ENCODE measurements around the gene DCHS1.
"Not testable (repeated sequence)": the region's sequence is repeated elsewhere in the genome, so short reads cannot be mapped to it uniquely, and the experiment has no call there.

The DCHS1 gene, protein sequence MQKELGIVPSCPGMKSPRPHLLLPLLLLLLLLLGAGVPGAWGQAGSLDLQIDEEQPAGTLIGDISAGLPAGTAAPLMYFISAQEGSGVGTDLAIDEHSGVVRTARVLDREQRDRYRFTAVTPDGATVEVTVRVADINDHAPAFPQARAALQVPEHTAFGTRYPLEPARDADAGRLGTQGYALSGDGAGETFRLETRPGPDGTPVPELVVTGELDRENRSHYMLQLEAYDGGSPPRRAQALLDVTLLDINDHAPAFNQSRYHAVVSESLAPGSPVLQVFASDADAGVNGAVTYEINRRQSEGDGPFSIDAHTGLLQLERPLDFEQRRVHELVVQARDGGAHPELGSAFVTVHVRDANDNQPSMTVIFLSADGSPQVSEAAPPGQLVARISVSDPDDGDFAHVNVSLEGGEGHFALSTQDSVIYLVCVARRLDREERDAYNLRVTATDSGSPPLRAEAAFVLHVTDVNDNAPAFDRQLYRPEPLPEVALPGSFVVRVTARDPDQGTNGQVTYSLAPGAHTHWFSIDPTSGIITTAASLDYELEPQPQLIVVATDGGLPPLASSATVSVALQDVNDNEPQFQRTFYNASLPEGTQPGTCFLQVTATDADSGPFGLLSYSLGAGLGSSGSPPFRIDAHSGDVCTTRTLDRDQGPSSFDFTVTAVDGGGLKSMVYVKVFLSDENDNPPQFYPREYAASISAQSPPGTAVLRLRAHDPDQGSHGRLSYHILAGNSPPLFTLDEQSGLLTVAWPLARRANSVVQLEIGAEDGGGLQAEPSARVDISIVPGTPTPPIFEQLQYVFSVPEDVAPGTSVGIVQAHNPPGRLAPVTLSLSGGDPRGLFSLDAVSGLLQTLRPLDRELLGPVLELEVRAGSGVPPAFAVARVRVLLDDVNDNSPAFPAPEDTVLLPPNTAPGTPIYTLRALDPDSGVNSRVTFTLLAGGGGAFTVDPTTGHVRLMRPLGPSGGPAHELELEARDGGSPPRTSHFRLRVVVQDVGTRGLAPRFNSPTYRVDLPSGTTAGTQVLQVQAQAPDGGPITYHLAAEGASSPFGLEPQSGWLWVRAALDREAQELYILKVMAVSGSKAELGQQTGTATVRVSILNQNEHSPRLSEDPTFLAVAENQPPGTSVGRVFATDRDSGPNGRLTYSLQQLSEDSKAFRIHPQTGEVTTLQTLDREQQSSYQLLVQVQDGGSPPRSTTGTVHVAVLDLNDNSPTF (N-terminal part only)

DNA sequence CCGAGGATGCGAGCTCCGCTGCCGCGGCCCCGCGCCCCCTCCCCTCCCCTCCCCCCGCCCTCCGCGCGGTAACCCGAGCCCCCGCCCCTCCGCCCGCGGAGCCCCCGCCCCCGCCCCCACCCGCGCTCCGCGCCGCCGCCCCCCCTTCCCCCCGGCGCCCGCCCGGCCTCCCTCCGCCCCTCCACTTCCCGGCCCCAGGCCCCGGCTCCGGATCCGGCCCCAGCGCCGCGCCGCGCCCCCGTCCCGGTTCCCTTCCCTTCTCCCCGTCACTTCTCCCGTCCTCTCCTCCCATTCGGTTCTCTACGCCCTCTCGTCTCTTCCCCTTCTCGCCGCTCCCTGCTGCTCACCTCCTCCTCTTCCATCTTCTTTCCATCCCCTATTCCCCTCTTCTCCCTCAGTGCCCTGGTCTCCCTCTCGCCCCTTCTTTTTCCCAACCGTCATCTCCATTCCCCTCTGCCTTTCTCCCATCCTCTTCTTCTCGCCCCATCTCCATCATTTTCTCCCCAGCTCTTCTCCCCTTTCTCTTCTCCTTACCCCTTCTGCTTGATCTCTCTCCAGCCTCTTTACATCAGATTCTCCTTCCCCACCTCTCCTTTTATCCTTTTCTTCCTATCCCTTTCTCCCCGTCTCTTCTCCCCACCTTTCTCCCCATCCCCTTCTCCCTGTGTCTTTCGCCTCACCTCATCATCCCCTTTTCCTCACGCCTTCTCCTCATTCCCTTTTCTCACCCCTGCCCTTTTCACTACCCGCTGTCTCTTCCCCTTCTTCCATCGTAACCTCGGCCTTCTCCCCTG is at the start of gene DCHS1:
Gene DCHS1, minus strand, starts transcription at position 20 of the 794 bp plus-strand sequence. CDS start 14,196 bp downstream, outside the sequence.
- in situ Hi-C loops (cut with HindIII; ENCODE audit: low pct_ligation_motif_present, low pct_unique_long_range_greater_than_20kb, low sequenced_read_pairs) = no loop called here
- no peak for DNase-seq

DNA sequence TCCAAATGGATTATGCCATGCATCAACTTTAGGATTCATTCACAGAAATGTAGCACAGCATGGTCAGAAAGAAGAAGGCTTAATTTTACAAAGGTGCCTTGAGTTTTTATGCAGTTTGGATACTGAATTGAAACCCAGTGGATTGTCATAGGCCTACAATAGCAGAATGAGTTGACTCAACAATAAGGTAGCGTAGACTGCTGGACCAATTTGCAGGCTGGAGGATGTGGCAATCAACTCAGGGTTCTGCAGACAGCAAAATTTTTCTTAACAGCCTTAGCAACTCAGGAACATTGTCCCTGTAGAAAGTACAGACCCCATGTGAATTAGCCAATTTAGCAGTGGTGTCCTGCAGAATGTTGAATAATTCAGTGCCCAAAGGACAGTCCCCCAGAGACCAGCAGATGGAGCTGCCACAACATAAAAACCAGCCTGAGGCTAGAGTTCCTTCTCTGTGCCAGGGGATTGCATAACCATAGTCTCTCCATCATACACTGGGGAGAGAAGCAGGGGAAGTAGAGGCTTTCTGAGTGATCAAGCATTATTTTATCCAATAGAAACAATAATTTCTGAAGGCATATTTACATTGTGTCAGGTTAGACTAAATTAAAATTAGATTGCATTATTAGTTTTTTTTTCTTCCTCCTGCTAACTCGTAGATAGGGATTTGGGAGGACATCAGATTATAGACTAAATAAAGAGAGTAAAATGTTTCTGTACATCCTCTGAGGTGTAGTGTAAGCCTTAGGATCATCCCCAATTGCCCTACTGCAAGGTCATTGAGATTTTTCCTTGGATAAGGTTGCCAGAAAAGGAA is 47.8 kb upstream of the DCHS1 start:
- in situ Hi-C loops (cut with HindIII; ENCODE audit: low pct_ligation_motif_present, low pct_unique_long_range_greater_than_20kb, low sequenced_read_pairs) = no loop called here
- DNase-seq = peak; percentile 58

DNA sequence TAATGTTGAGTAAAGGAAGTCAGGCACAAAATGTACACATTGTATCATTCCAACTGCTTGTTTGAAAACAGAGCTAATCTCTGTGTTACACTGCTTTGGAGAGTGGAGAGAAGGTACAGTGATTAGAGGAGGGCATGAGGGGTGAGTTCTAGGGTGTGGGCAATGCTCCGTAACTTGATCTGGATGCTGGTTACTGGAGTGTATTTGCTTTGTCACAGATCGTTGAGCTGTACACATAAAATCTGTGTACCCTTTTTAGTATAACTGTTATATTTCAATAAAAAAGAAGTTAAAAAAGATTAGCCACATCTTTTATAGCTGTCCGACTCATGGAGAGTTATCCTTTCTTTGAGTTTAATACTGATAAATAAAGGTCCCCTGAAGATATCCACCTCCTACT is 46.3 kb upstream of the DCHS1 start:
- DNase-seq; in situ Hi-C loops (cut with HindIII; ENCODE audit: low pct_ligation_motif_present, low pct_unique_long_range_greater_than_20kb, low sequenced_read_pairs): not testable (repeated sequence)

DNA sequence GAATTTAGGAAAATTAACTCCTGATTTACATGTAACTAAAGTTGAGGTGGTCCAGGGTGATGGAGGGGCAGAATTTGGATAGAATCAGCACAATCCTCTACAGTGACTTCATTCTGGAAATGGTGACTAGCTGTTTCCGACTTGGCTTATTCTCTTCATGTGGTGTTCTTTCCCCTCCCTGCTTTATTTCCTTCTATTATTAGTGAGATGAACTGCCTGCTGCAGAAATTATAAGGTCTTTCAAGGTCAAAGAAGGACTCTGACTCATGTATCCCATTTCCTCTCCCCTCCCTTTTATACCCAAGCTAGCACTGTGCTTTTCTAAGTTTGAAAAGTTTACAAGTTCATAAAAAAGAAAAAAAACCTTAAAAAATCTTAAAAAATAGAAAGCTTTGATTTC is 39.8 kb upstream of the DCHS1 start:
- in situ Hi-C loops (cut with HindIII; ENCODE audit: low pct_ligation_motif_present, low pct_unique_long_range_greater_than_20kb, low sequenced_read_pairs) = no loop called here
- no peak for DNase-seq

DNA sequence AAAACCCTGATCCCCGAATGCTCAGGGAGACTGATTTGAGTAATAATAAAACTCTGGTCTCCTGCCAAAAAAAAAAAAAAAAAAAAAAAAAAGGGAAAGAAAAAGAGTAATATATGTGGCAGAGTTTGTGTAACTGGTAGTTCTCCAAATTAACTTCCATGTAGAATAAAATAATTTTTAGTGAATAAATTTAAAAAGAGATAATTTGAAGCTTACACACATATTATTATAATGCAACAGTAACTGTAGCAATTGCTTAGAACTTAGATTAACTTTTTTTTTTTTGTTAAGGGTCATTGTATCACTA is 38.6 kb upstream of the DCHS1 start:
- in situ Hi-C loops (cut with HindIII; ENCODE audit: low pct_ligation_motif_present, low pct_unique_long_range_greater_than_20kb, low sequenced_read_pairs) = no loop called here

DNA sequence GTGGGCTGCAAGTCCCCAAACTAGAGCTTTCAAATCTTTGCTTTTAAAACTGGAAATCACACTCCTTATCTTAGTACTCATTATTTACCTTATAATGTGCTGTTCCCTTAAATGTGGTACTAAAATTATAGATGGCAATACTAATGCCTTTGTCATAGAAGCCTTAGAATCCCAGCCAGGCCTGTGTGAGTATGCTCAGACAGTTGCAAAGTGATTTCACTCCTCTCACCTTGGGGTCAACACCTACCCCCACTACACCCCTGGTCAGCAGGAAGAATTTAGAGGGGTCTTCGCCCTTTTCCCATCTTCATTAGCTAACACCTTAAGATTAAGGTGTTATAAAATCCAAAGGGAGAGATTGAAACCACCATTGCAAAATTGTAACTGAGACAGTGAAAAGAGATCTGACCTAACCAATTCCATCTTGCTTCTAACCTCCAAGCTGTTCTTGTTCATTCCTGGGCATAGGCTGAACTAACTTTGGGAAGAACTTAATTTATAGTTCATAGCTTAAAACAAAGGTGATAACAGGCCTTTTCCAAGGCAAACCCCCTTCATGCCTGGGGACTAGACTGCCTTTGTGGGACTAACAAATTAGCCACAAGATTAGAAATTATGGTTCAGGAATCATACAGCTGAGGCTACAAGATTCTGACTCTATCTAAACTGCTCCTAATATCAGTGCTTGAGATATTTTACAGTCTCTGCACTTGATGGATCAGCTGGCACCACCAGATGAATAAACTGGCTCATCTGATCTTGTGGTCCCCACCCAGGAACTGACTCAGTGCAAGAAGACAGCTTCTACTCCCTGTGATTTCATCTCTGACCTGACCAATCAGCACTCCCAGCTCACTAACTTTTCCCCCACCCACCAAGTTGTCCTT is 38.0 kb upstream of the DCHS1 start:
- peak; percentile 54 for DNase-seq
- in situ Hi-C loops (cut with HindIII; ENCODE audit: low pct_ligation_motif_present, low pct_unique_long_range_greater_than_20kb, low sequenced_read_pairs) = no loop called here

More for the DNA sequence above, 38.6 kb upstream of the DCHS1 start:
- no peak for DNase-seq

DNA sequence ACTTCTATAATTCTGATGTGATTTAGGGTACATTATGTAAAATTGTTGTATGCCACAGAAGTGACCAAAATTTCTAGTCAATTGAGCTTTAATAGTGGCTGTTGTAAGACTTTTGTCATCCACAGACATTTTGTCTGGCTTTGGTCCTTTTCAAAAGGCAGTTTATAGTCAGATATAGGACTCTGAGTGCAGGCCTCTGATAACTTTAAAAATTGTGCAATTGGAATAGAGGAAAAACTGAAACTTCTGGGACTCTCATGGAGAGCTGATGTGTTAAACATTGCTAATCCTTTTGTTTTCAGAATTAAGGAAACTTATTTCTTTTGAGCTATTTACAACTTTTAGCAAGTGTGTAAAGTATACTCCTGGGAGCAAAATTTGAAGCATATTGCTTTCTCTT is 36.5 kb upstream of the DCHS1 start:
- in situ Hi-C loops (cut with HindIII; ENCODE audit: low pct_ligation_motif_present, low pct_unique_long_range_greater_than_20kb, low sequenced_read_pairs) = no loop called here
- no peak for DNase-seq

DNA sequence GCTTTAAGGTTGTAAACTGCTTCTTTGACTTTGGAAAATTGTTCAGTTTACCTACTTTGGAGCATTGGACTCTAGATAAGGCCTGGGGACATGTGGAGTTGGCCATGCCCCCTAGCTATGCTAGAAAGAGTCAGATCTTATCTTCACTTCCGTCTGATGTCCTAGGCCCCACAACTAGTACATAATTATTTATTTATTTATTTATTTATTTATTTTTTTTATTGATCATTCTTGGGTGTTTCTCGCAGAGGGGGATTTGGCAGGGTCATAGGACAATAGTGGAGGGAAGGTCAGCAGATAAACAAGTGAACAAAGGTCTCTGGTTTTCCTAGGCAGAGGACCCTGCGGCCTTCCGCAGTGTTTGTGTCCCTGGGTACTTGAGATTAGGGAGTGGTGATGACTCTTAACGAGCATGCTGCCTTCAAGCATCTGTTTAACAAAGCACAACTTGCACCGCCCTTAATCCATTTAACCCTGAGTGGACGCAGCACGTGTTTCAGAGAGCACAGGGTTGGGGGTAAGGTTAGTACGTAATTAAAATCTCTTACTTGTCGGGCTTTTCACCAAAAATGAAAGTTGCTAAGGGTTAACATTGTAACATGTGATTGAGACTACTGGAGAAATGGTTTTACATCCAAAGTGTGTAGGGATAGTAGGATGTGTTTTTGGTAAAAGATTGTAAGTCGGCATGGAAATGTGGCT is 35.0 kb upstream of the DCHS1 start:
- in situ Hi-C loops (cut with HindIII; ENCODE audit: low pct_ligation_motif_present, low pct_unique_long_range_greater_than_20kb, low sequenced_read_pairs); DNase-seq: not testable (repeated sequence)

DNA sequence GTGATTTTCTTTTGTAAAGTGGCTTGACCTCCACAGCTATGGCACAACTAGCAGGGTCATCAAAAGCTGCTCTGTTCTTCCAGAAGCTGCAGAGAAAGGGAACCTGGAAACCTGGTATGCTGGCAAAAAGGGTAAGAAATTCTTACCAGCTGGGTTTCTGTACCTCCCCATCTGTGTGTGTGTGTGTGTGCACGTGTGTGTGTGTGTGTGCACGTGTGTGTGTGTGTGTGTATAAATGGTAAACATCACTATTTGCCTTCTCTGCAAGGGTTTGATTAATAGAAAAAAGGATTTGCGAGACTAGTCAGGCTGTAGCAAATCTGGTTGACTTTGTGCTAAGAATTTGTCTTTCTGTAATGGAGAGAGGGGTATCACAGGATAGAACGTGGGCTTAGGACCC is 32.3 kb upstream of the DCHS1 start:
- in situ Hi-C loops (cut with HindIII; ENCODE audit: low pct_ligation_motif_present, low pct_unique_long_range_greater_than_20kb, low sequenced_read_pairs) = no loop called here
- no peak for DNase-seq

DNA sequence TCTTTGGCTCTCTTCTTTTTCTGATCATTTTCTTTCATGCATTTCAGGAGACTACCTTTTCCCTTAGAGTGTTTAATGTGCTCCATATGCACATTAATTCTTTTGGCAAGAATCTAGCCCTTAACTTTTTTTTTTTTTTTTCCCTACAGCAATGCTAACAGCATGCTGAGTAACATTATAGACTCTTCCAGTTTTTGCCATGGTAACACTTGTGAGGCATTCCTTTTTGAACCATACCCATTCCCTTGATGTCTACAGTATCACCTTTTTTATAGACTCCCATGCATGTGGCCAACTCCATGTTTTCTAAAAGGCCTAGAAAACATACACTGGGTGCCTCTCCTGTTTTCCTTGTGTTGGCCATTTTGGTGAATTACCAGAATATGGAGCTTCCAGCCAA is 30.4 kb upstream of the DCHS1 start:
- in situ Hi-C loops (cut with HindIII; ENCODE audit: low pct_ligation_motif_present, low pct_unique_long_range_greater_than_20kb, low sequenced_read_pairs) = no loop called here
- DNase-seq = no peak

DNA sequence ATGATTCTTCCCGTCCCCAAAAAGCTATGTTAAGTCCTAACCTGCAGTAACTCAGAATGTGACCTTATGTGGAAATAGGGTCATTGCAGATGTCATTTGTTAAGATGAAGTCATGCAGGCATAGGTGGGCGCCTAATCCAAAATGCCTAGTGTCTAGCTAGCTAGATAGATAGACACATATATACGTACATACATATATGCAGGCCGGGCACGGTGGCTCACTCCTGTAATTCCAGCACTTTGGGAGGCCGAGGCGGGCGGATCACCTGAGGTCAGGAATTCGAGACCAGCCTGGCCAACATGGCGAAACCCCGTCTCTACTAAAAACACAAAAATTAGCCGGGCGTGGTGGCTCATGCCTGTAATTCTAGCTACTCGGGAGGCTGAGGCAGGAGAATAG is 28.5 kb upstream of the DCHS1 start:
- DNase-seq; in situ Hi-C loops (cut with HindIII; ENCODE audit: low pct_ligation_motif_present, low pct_unique_long_range_greater_than_20kb, low sequenced_read_pairs): not testable (repeated sequence)

DNA sequence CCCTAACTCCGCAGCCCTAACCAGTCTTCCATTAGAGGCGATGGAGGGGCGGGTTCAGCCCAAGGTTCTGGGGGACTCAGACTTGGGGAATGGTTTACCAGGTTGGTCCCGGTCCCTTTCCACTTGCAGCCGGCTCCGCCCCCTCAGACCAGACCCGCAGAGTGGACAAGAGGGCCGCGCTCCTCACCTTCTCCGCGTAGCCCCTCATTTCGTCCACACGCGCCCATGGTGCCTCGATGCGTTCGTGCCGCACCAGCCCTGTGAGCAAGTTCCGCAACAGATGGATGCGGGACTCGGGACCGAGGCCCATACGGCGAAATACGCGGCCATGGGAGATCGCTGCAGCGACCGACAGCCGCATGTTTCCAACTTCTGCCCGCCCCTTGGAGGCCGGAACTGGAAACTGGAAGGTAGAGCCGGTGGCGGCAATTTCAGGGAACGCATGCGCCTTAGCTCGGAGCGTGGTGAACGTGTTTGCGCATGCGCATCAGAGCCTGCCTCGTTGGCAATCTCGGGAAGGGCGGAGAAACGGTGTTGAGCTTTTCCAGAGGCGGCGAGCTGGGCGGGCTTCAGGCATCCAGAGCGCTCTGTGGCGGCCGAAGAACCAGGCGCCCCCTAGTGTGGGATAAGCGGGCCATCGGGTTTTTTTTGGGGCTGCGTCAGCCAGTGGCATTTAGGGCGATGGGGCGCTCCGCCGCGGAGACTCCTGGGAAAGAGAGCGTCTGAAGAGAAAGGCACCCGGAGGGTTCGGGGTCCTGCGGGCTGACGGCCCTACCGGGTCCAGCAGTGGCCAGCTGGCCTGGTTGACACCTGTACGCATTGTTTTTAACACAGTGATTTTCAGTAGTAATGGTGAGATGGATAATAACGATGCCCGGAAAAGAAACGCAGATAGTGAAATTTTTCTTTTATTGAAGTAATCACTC is 27.6 kb upstream of the DCHS1 start, which contains the start of gene MRPL17:
Gene MRPL17, minus strand, starts transcription at position 405 of the 926 bp plus-strand sequence. Its CDS starts 44 bp downstream, at position 361.
- DNase-seq = peak; percentile 96
- in situ Hi-C loops (cut with HindIII; ENCODE audit: low pct_ligation_motif_present, low pct_unique_long_range_greater_than_20kb, low sequenced_read_pairs) = no loop called here

DNA sequence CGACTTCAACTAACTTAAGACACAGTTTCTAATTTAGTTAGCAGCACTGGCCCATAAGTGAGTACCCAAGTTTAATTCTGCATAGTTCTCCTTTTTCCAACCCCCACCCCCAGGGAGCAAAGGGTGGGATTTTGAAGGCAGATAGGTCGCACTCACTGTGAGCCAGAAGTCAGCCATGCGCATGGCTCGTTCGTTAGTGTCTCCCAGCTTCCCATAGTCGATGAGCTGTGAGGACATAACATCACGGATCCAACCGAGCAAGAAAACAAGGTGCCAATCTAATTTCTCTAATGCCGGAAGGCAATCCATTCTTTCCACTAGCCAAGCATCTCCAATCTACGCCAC is 27.0 kb upstream of the DCHS1 start:
- in situ Hi-C loops (cut with HindIII; ENCODE audit: low pct_ligation_motif_present, low pct_unique_long_range_greater_than_20kb, low sequenced_read_pairs) = no loop called here
- no peak for DNase-seq

DNA sequence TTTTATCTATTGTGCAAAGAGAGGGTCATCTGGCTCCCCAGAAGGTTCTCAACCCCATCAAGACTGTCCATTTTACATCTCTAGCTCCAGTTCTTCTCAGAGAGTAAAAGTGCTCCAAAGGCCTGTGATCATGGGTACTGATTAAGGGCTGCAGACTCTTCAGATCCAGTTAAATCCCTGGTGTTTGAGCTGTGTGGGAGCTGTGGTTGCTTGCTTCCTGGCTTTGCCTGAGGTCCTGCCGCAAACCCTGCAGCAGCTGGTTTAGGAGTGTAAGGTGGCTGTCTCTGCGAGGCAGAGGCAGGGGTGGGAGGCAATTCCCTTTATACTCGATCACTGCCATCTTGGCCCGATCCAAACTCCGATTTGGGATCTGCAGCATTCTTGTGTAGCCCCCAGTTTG is 26.3 kb upstream of the DCHS1 start:
- in situ Hi-C loops (cut with HindIII; ENCODE audit: low pct_ligation_motif_present, low pct_unique_long_range_greater_than_20kb, low sequenced_read_pairs) = no loop called here
- DNase-seq = no peak

DNA sequence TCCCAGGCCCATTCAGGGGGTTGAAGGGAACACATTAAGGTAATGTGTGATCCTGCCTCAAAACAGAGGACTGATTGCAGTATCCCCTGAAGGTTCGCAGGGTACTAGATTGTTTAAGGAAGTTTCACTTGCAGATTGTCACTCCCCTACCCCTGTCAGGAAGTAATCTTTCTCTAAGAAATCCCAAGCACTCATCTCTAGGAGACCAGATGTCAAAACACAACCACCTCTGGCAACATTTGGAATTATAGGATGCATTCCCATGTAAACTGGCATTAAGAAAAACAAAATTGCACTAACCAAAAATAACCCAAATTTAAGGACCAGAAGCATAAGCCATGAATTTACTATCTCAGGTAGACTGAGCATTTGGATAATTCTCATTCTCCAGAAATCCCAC is 25.9 kb upstream of the DCHS1 start:
- no peak for DNase-seq
- in situ Hi-C loops (cut with HindIII; ENCODE audit: low pct_ligation_motif_present, low pct_unique_long_range_greater_than_20kb, low sequenced_read_pairs) = no loop called here
